K562 (cell line): ENCODE results near the gene KAT7. TPM values are rescaled to one million over a fixed set of nuclear protein-coding genes. Genes with fewer than 3 reads are reported as not detected.

ENCODE experiments used
- ATAC-seq: fragments of 200-7000 bp; cut with Tn5 transposase; 3 replicates; pipeline ENCODE4 v1.9.1; 2020; ENCODE audit warnings: moderate library complexity
- BruUV-seq: library from RNA; stranded (reverse); fragments of 400-500 nt; replicated peaks from 2 replicates; lab custom pipeline; 2021; lab: Mats Ljungman, UMichigan
- CTCF ChIA-PET: fragments of 300-600 bp; formaldehyde crosslinking; extraction: SDS; loops from one replicate; lab custom pipeline; 2021; ENCODE audit warnings: low intra/inter-chr PET ratio; lab: Yijun Ruan, JAX
- POLR2A ChIA-PET: fragments of 300-600, 350-650 bp; sonication (Branson Sonifier 250); formaldehyde crosslinking; extraction: SDS; loops from one replicate; lab custom pipeline; 2021; ENCODE audit warnings: antibody characterized with exemption, inconsistent platforms; lab: Yijun Ruan, JAX
- DNase-seq, 4 experiments: peaks; one replicate each; pipeline versions ENCODE4 v3.0.0 to v3.0.0-alpha.2; 2011 to 2018; ENCODE audit warnings: low spot score in 3 of 4, mixed read lengths in 3 of 4; ENCODE audit errors: extremely low read depth in 1 of 4
- FAIRE-seq: peaks from 2 replicates; lab custom pipeline; 2011; peaks lifted over from hg19 to GRCh38; lab: Jason Lieb, UNC
- H2AFZ ChIP-seq: 2 replicates; pipeline ENCODE4 v1.6.0; 2011; ENCODE audit warnings: low read depth, low read length, control low read depth, inconsistent platforms
- H3K27ac ChIP-seq: fragments of 200-600 bp; 3 replicates; pipeline ENCODE4 v1.8.0; 2011; ENCODE audit warnings: low read depth, mild to moderate bottlenecking, control low read depth, inconsistent platforms, low read length, moderate library complexity, mixed read lengths; ENCODE audit errors: extremely low read depth
- H3K27me3 ChIP-seq, 2 experiments: fragments of 300-600 bp in 1 of 2; 2 replicates in 1 of 2; 3 replicates in 1 of 2; pipeline versions ENCODE4 v1.6.0 to v1.8.0; 2011; ENCODE audit warnings: inconsistent platforms in 2 of 2, low read length in 2 of 2, mild to moderate bottlenecking in 1 of 2, mixed read lengths in 1 of 2, moderate library complexity in 1 of 2; ENCODE audit not compliant: control insufficient read depth in 2 of 2, insufficient read depth in 2 of 2
- H3K36me3 ChIP-seq: fragments of 300-600 bp; 3 replicates; pipeline ENCODE4 v1.8.0; 2011; ENCODE audit warnings: mild to moderate bottlenecking, low read length, inconsistent platforms; ENCODE audit not compliant: control insufficient read depth, insufficient read depth
- H3K4me1 ChIP-seq, 2 experiments: fragments of 200-600 bp in 1 of 2; replicated peaks in 1 of 2; 2 replicates in 1 of 2; 3 replicates in 1 of 2; pipeline versions ENCODE4 v1.5.1 to v1.8.0; 2011; ENCODE audit warnings: inconsistent platforms in 2 of 2, low read length in 2 of 2, mild to moderate bottlenecking in 1 of 2, mixed read lengths in 1 of 2, moderate library complexity in 1 of 2; ENCODE audit not compliant: control insufficient read depth in 2 of 2, insufficient read depth in 2 of 2
- H3K4me2 ChIP-seq: 2 replicates; pipeline ENCODE4 v1.6.1; 2011; ENCODE audit warnings: low read length, control low read depth, inconsistent platforms, mixed read lengths; ENCODE audit not compliant: insufficient read depth
- H3K4me3 ChIP-seq: fragments of 200-600 bp; sonication (generic), shearing (Covaris generic); 2 replicates; pipeline ENCODE4 v1.5.1; 2016; ENCODE audit warnings: control low read depth, inconsistent platforms
- H3K79me2 ChIP-seq: fragments of 200-600 bp; 3 replicates; pipeline ENCODE4 v1.8.0; 2011; ENCODE audit warnings: low read length, inconsistent platforms; ENCODE audit not compliant: control insufficient read depth, insufficient read depth
- H3K9ac ChIP-seq, 2 experiments: 2 replicates each; pipeline versions ENCODE4 v1.6.0 to v1.6.1; 2011; ENCODE audit warnings: low read depth in 2 of 2, low read length in 2 of 2, control low read depth in 1 of 2, inconsistent platforms in 1 of 2, mild to moderate bottlenecking in 1 of 2, mixed read lengths in 1 of 2; ENCODE audit not compliant: insufficient read depth in 1 of 2
- H3K9me1 ChIP-seq: one replicate; pipeline ENCODE4 v1.6.0; 2011; ENCODE audit warnings: inconsistent platforms, mild to moderate bottlenecking, low read length, moderate library complexity; ENCODE audit not compliant: control insufficient read depth, insufficient read depth
- H3K9me3 ChIP-seq: replicated peaks from 2 replicates; pipeline ENCODE4 v1.5.1; 2011; ENCODE audit warnings: low read depth, low read length, inconsistent platforms; ENCODE audit not compliant: control insufficient read depth, insufficient read depth
- H4K20me1 ChIP-seq: replicated peaks from 2 replicates; pipeline ENCODE4 v1.6.1; 2011; ENCODE audit warnings: low read length, inconsistent platforms, mixed read lengths; ENCODE audit not compliant: control insufficient read depth, insufficient read depth
- FOXO4 ChIP-seq: fragments of 450-650 bp; formaldehyde crosslinking; IDR thresholded peaks from 2 replicates; pipeline ENCODE4 v1.4.0; 2020; ENCODE audit warnings: mild to moderate bottlenecking, moderate library complexity
- RCOR1 ChIP-seq, 2 experiments: IDR thresholded peaks; 2 replicates each; pipeline ENCODE4 v1.6.1; 2012; ENCODE audit warnings: low read depth in 2 of 2, low read length in 2 of 2, borderline replicate concordance in 1 of 2, improper control_type of control experiment in 1 of 2
- in situ Hi-C: fragments of 300-500 bp; cut with MboI; formaldehyde crosslinking; loops from 4 replicates; pipeline ENCODE4 v1.15.0; 2018; ENCODE audit warnings: inconsistent platforms, mixed read lengths
- intact Hi-C: fragments of 100-400 bp; cut with micrococcal nuclease; formaldehyde crosslinking; loops from 2 replicates; pipeline ENCODE4 v1.14.2; 2022
- polyA plus RNA-seq, 8 experiments: library from polyadenylated mRNA; depleted of rRNA in 4 of 8; stranded (reverse) in 5 of 8; unstranded in 3 of 8; fragments of >200 nt; fragmentation: Nextera tagmentation in 2 of 8; fragmentation: Illumina TruSeq in 1 of 8; extraction: Ambion mirVana in 2 of 8; extraction: Trizol in 1 of 8; gene quantifications; 2 replicates each; pipeline versions ENCODE4 v1.2.1 to v1.2.3, GENCODE V29; 2011 to 2014; ENCODE audit warnings: inconsistent platforms in 1 of 8, missing spikeins in 1 of 8
- total RNA-seq, 7 experiments: library from RNA; depleted of rRNA in 6 of 7; stranded (reverse); fragments of >200 nt in 6 of 7; fragmentation: Illumina TruSeq in 2 of 7; extraction: Trizol in 2 of 7; gene quantifications; 2 replicates each; pipeline versions ENCODE4 v1.2.1 to v1.2.3, GENCODE V29; 2011 to 2021; ENCODE audit warnings: low replicate concordance in 1 of 7
- TF ChIP-seq, protein P1 (sequence below): sonication (generic); formaldehyde crosslinking; IDR thresholded peaks from 2 replicates; pipeline ENCODE4 v1.8.0; 2022; ENCODE audit warnings: missing genetic modification reagents, mild to moderate bottlenecking, moderate library complexity, borderline replicate concordance

The KAT7 gene
- total and polyA plus RNA-seq, 9 of the 15 experiments (the other 6 are each of a cell fraction or from before 2014, with no cell fraction given) = 10.8 to 57.3 (median 34.8) TPM

- Histone ChIP-seq H3K79me2 (no peaks in the 10 kb centered on the region), H3K4me3 (no peak within 1 kb of the TSS), H2AFZ (no peak within 1 kb of the TSS), H3K4me2 (no peak within 1 kb of the TSS), H3K9me3 (no peaks in the 10 kb centered on the region), H3K27ac (no peak within 1 kb of the TSS), H3K9ac (peak within 1 kb of the TSS in 1 of 2 experiments; percentile 56; a peak in 2 of 4 replicates), H3K4me1 (peaks cover 5 to 15% of the 10 kb centered on the region in 2 experiments; a peak in 3 of 5 replicates), H3K9me1 (no peaks in the 10 kb centered on the region), H4K20me1 (0 out of 2 replicates have a peak, but pooled peaks cover 9% of the 10 kb centered on the region), H3K36me3 (no peaks in the 10 kb centered on the region), H3K27me3 (peaks cover 2 to 16% of the 10 kb centered on the region in 2 experiments; a peak in 4 of 5 replicates)
- DNase-seq (peak in 1 of 4 experiments; percentile 22), ATAC-seq (peak; percentile 9; the same call in 2 of the 3 replicates), FAIRE-seq (no peak)
- ChIA-PET CTCF (no interaction called here), POLR2A (interaction anchor here (0.6 to 1.9 kb wide), 5 partner anchors 15 to 729 kb away, joined by 3 to 7 read pairs (median 3); partner anchors contain the start of genes DLX3 and SLC35B1)
- TF ChIP-seq FOXO4 = no peak
- TF ChIP-seq, protein P1, sequence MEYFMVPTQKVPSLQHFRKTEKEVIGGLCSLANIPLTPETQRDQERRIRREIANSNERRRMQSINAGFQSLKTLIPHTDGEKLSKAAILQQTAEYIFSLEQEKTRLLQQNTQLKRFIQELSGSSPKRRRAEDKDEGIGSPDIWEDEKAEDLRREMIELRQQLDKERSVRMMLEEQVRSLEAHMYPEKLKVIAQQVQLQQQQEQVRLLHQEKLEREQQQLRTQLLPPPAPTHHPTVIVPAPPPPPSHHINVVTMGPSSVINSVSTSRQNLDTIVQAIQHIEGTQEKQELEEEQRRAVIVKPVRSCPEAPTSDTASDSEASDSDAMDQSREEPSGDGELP = peak; percentile 63; the same call in 1 of the 2 replicates
- peak in 1 of 2 experiments; percentile 38; a peak in 1 of 4 replicates for TF ChIP-seq RCOR1 (IDR thresholded peaks at IDR 0.05; ENCODE audit: borderline replicate concordance in 1 of 2, low read depth in 2 of 2, low read length in 2 of 2)
- in situ Hi-C loops (loop anchor here (5.0 kb wide), 2 partner anchors 141 to 276 kb away; partner anchors contain the start of gene SLC35B1), intact Hi-C loops (no loop called here)
- no TSS peak for BruUV-seq
Measured at GRCh38 chr17:49848019-49848473, 59.6 kb downstream of the KAT7 start, which contains the start of gene TAC4. Gene TAC4, minus strand, starts transcription at chr17:49848069. Its CDS starts 52 bp downstream, at chr17:49848017.
